SK-N-SH treated with all-trans-retinoic acid at 6 μM for 48 hours (cell line): ENCODE results near the gene NLRP9.

Source experiments
- BACH2 ChIP-seq: fragments of 250-450 bp; sonication (Bioruptor Pico); IDR thresholded peaks from 2 replicates; pipeline ENCODE4 v1.9.0; 2021; ENCODE audit warnings: mild to moderate bottlenecking, borderline replicate concordance
- ISL1 ChIP-seq: fragments of 250-450 bp; sonication (Bioruptor Pico); IDR thresholded peaks from 2 replicates; pipeline ENCODE4 v2.1.2; 2022; ENCODE audit warnings: mild to moderate bottlenecking, moderate library complexity
- OSR1 ChIP-seq: fragments of 250-450 bp; sonication (Bioruptor Pico); IDR thresholded peaks from 2 replicates; pipeline ENCODE4 v1.8.0; 2022; ENCODE audit warnings: moderate library complexity, mild to moderate bottlenecking, inconsistent platforms
- ZFP30 ChIP-seq: fragments of 450-650 bp; formaldehyde crosslinking; IDR thresholded peaks from 2 replicates; pipeline ENCODE4 v1.5.0; 2022; ENCODE audit warnings: mild to moderate bottlenecking, moderate library complexity

DNA sequence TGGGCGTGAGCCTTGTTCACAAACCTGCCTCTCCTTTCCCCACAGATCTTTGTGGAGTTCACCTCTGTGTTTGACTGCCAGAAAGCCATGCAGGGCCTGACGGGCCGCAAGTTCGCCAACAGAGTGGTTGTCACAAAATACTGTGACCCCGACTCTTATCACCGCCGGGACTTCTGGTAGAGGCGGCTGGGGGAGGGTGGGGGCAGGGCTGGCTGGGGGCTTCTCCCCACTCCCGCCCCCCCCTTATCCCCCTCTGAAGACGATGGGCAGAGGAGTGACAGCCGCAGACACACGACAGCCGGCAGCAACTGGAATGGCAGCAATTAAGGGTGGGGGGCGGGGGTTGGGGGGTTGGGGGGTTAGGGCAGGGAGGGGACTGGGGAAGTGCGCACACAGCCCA, 64.3 kb downstream of the NLRP9 start:
- TF ChIP-seq OSR1 (CRISPR knock-in tag): no peak
- TF ChIP-seq ZFP30: no peak
- no peak for TF ChIP-seq BACH2 (CRISPR knock-in tag)
- TF ChIP-seq ISL1 (CRISPR knock-in tag): no peak
